K562 (cell line): Measurements from ENCODE around the gene ARPC2. TPM values are rescaled to one million over a fixed set of nuclear protein-coding genes. Genes with fewer than 3 reads are reported as not detected.

Experiments used
- ATAC-seq: fragments of 200-7000 bp; cut with Tn5 transposase; 3 replicates; pipeline ENCODE4 v1.9.1; 2020; ENCODE audit warnings: moderate library complexity
- BruUV-seq: library from RNA; stranded (reverse); fragments of 400-500 nt; replicated peaks from 2 replicates; lab custom pipeline; 2021; lab: Mats Ljungman, UMichigan
- CTCF ChIA-PET: fragments of 300-600 bp; formaldehyde crosslinking; extraction: SDS; loops from one replicate; lab custom pipeline; 2021; ENCODE audit warnings: low intra/inter-chr PET ratio; lab: Yijun Ruan, JAX
- POLR2A ChIA-PET: fragments of 300-600, 350-650 bp; sonication (Branson Sonifier 250); formaldehyde crosslinking; extraction: SDS; loops from one replicate; lab custom pipeline; 2021; ENCODE audit warnings: antibody characterized with exemption, inconsistent platforms; lab: Yijun Ruan, JAX
- DNase-seq, 4 experiments: peaks; one replicate each; pipeline versions ENCODE4 v3.0.0 to v3.0.0-alpha.2; 2011 to 2018; ENCODE audit warnings: low spot score in 3 of 4, mixed read lengths in 3 of 4; ENCODE audit errors: extremely low read depth in 1 of 4
- FAIRE-seq: peaks from 2 replicates; lab custom pipeline; 2011; peaks lifted over from hg19 to GRCh38; lab: Jason Lieb, UNC
- H2AFZ ChIP-seq: 2 replicates; pipeline ENCODE4 v1.6.0; 2011; ENCODE audit warnings: low read depth, low read length, control low read depth, inconsistent platforms
- H3K27ac ChIP-seq: fragments of 200-600 bp; 3 replicates; pipeline ENCODE4 v1.8.0; 2011; ENCODE audit warnings: low read depth, mild to moderate bottlenecking, control low read depth, inconsistent platforms, low read length, moderate library complexity, mixed read lengths; ENCODE audit errors: extremely low read depth
- H3K27me3 ChIP-seq, 2 experiments: fragments of 300-600 bp in 1 of 2; 2 replicates in 1 of 2; 3 replicates in 1 of 2; pipeline versions ENCODE4 v1.6.0 to v1.8.0; 2011; ENCODE audit warnings: inconsistent platforms in 2 of 2, low read length in 2 of 2, mild to moderate bottlenecking in 1 of 2, mixed read lengths in 1 of 2, moderate library complexity in 1 of 2; ENCODE audit not compliant: control insufficient read depth in 2 of 2, insufficient read depth in 2 of 2
- H3K36me3 ChIP-seq: fragments of 300-600 bp; 3 replicates; pipeline ENCODE4 v1.8.0; 2011; ENCODE audit warnings: mild to moderate bottlenecking, low read length, inconsistent platforms; ENCODE audit not compliant: control insufficient read depth, insufficient read depth
- H3K4me1 ChIP-seq, 2 experiments: fragments of 200-600 bp in 1 of 2; replicated peaks in 1 of 2; 2 replicates in 1 of 2; 3 replicates in 1 of 2; pipeline versions ENCODE4 v1.5.1 to v1.8.0; 2011; ENCODE audit warnings: inconsistent platforms in 2 of 2, low read length in 2 of 2, mild to moderate bottlenecking in 1 of 2, mixed read lengths in 1 of 2, moderate library complexity in 1 of 2; ENCODE audit not compliant: control insufficient read depth in 2 of 2, insufficient read depth in 2 of 2
- H3K4me2 ChIP-seq: 2 replicates; pipeline ENCODE4 v1.6.1; 2011; ENCODE audit warnings: low read length, control low read depth, inconsistent platforms, mixed read lengths; ENCODE audit not compliant: insufficient read depth
- H3K4me3 ChIP-seq: fragments of 200-600 bp; sonication (generic), shearing (Covaris generic); 2 replicates; pipeline ENCODE4 v1.5.1; 2016; ENCODE audit warnings: control low read depth, inconsistent platforms
- H3K79me2 ChIP-seq: fragments of 200-600 bp; 3 replicates; pipeline ENCODE4 v1.8.0; 2011; ENCODE audit warnings: low read length, inconsistent platforms; ENCODE audit not compliant: control insufficient read depth, insufficient read depth
- H3K9ac ChIP-seq, 2 experiments: 2 replicates each; pipeline versions ENCODE4 v1.6.0 to v1.6.1; 2011; ENCODE audit warnings: low read depth in 2 of 2, low read length in 2 of 2, control low read depth in 1 of 2, inconsistent platforms in 1 of 2, mild to moderate bottlenecking in 1 of 2, mixed read lengths in 1 of 2; ENCODE audit not compliant: insufficient read depth in 1 of 2
- H3K9me1 ChIP-seq: one replicate; pipeline ENCODE4 v1.6.0; 2011; ENCODE audit warnings: inconsistent platforms, mild to moderate bottlenecking, low read length, moderate library complexity; ENCODE audit not compliant: control insufficient read depth, insufficient read depth
- H3K9me3 ChIP-seq: replicated peaks from 2 replicates; pipeline ENCODE4 v1.5.1; 2011; ENCODE audit warnings: low read depth, low read length, inconsistent platforms; ENCODE audit not compliant: control insufficient read depth, insufficient read depth
- H4K20me1 ChIP-seq: replicated peaks from 2 replicates; pipeline ENCODE4 v1.6.1; 2011; ENCODE audit warnings: low read length, inconsistent platforms, mixed read lengths; ENCODE audit not compliant: control insufficient read depth, insufficient read depth
- BACH1 ChIP-seq: fragments of 200-800 bp; sonication (Bioruptor generic); IDR thresholded peaks from 2 replicates; pipeline ENCODE4 v1.6.1; 2016; ENCODE audit warnings: missing genetic modification characterization, missing compliant biosample characterization
- FOXJ3 ChIP-seq: sonication (generic); formaldehyde crosslinking; IDR thresholded peaks from 2 replicates; pipeline ENCODE4 v1.4.0; 2020; ENCODE audit warnings: mild to moderate bottlenecking, missing genetic modification reagents
- GATAD2B ChIP-seq: fragments of 450-650 bp; IDR thresholded peaks from 2 replicates; pipeline ENCODE4 v1.6.1; 2017; ENCODE audit warnings: mild to moderate bottlenecking, borderline replicate concordance
- KAT7 ChIP-seq: sonication (generic); formaldehyde crosslinking; IDR thresholded peaks from 2 replicates; pipeline ENCODE4 v1.8.0; 2022; ENCODE audit warnings: missing genetic modification reagents, mild to moderate bottlenecking, borderline replicate concordance
- MED1 ChIP-seq: sonication (generic); formaldehyde crosslinking; IDR thresholded peaks from 2 replicates; pipeline ENCODE4 v1.8.1; 2023; ENCODE audit warnings: missing genetic modification reagents, borderline replicate concordance
- RBFOX2 ChIP-seq: fragments of 200-400 bp; formaldehyde crosslinking; IDR thresholded peaks from 2 replicates; pipeline ENCODE4 v1.6.1; 2017; ENCODE audit warnings: low read depth, mild to moderate bottlenecking, low read length, moderate library complexity
- ZNF316 ChIP-seq: fragments of 450-650 bp; IDR thresholded peaks from 2 replicates; pipeline ENCODE4 v1.6.1; 2016
- ZNF444 ChIP-seq: fragments of 250-450 bp; sonication (Bioruptor Pico); IDR thresholded peaks from 2 replicates; pipeline ENCODE4 v1.4.0; 2020; ENCODE audit warnings: mild to moderate bottlenecking, moderate library complexity
- ZNF707 ChIP-seq: fragments of 250-450 bp; sonication (Bioruptor Pico); conservative IDR thresholded peaks from 2 replicates; pipeline ENCODE4 v1.8.0; 2022; ENCODE audit warnings: inconsistent platforms, mild to moderate bottlenecking, moderate library complexity
- WGBS: fragments of 100-300 bp; shearing (Covaris generic); methylation state at CpG from one replicate; pipeline ENCODE4 v1.1.6; 2016; ENCODE audit warnings: low coverage, mixed read lengths; ENCODE audit not compliant: insufficient coverage; ENCODE audit errors: missing lambda C conversion rate; 5-methylcytosine and 5-hydroxymethylcytosine counted together
- in situ Hi-C: fragments of 300-500 bp; cut with MboI; formaldehyde crosslinking; loops from 4 replicates; pipeline ENCODE4 v1.15.0; 2018; ENCODE audit warnings: inconsistent platforms, mixed read lengths
- intact Hi-C: fragments of 100-400 bp; cut with micrococcal nuclease; formaldehyde crosslinking; loops from 2 replicates; pipeline ENCODE4 v1.14.2; 2022
- polyA plus RNA-seq, 8 experiments: library from polyadenylated mRNA; depleted of rRNA in 4 of 8; stranded (reverse) in 5 of 8; unstranded in 3 of 8; fragments of >200 nt; fragmentation: Nextera tagmentation in 2 of 8; fragmentation: Illumina TruSeq in 1 of 8; extraction: Ambion mirVana in 2 of 8; extraction: Trizol in 1 of 8; gene quantifications; 2 replicates each; pipeline versions ENCODE4 v1.2.1 to v1.2.3, GENCODE V29; 2011 to 2014; ENCODE audit warnings: inconsistent platforms in 1 of 8, missing spikeins in 1 of 8
- total RNA-seq, 7 experiments: library from RNA; depleted of rRNA in 6 of 7; stranded (reverse); fragments of >200 nt in 6 of 7; fragmentation: Illumina TruSeq in 2 of 7; extraction: Trizol in 2 of 7; gene quantifications; 2 replicates each; pipeline versions ENCODE4 v1.2.1 to v1.2.3, GENCODE V29; 2011 to 2021; ENCODE audit warnings: low replicate concordance in 1 of 7
- TF ChIP-seq, protein P1 (sequence below): fragments of 450-650 bp; conservative IDR thresholded peaks from 2 replicates; pipeline ENCODE4 v1.6.1; 2016; ENCODE audit warnings: missing genetic modification characterization, low read depth, mild to moderate bottlenecking, missing compliant biosample characterization, moderate library complexity
- TF ChIP-seq, protein P2 (sequence below): sonication (generic); formaldehyde crosslinking; IDR thresholded peaks from 2 replicates; pipeline ENCODE4 v1.9.0; 2022; ENCODE audit warnings: mild to moderate bottlenecking, missing genetic modification reagents

Gene ARPC2
- total and polyA plus RNA-seq, 9 of the 15 experiments (the other 6 are each of a cell fraction or from before 2014, with no cell fraction given): 81.9 to 187 (median 103) TPM

DNA sequence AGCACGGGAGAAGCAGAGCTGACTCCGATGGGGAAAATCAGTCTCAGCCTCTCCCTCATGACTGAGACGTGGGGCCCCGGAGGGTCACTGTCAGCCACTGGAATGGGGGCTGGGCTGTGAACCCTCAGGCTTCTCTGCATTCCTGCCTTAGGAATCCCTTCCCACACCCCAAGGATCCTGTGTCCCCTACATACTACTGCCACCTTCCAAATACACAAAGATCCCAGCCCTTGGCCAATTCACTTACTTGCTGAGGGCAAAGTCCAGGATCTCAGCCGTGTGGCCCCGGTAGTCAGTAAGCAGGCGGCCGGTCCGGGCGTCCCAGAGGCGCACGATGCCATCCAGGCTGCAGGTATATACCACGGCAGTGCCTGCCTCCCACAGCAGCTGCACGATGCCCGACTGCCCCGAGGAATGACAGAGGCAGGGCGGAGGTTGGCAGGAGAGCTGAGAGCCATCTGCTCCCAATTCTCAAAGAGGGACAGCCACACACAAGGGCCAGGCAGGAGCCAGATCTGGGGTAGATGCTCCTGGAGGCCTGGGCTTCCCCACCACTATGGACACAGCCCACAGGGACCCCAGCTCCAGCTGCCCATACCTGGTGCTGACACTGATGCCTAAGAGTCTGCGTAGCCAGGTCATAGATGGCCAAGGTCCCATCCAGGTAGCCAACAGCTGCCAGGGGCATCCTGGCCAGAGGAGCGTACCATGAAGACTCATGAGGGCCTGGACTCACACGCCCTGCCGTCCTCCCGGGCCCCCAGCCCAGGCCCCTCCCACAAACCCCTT lies 48.0 kb downstream of the ARPC2 start:
- Histone ChIP-seq H3K27me3 (no peaks in the 10 kb centered on the region), H2AFZ (no peak overlapping the region), H3K9me3 (no peaks in the 10 kb centered on the region), H3K79me2 (peaks cover 11% of the 10 kb centered on the region), H3K4me3 (no peak overlapping the region), H3K4me1 (peaks cover 4 to 18% of the 10 kb centered on the region in 2 experiments; a peak in 3 of 5 replicates), H3K9ac (no peak overlapping the region; a peak in 1 of 4 replicates), H3K36me3 (peaks cover 39% of the 10 kb centered on the region; the same call in 2 of the 3 replicates), H3K9me1 (no peaks in the 10 kb centered on the region), H4K20me1 (0 out of 2 replicates have a peak, but pooled peaks cover 3% of the 10 kb centered on the region), H3K27ac (no peak overlapping the region), H3K4me2 (no peak overlapping the region)
- no peak for ATAC-seq
- TF ChIP-seq FOXJ3 (CRISPR knock-in tag) (no peak), RBFOX2 (peak; percentile 32; the same call in 1 of the 2 replicates)
- WGBS: 87% methylated on average over 15 of the region's 22 CpGs
- no peak for DNase-seq
- intact Hi-C loops: no loop called here
- in situ Hi-C loops: no loop called here
- no peak for FAIRE-seq
- ChIA-PET CTCF (no interaction called here), POLR2A (no interaction called here)
- no TSS peak for BruUV-seq

DNA sequence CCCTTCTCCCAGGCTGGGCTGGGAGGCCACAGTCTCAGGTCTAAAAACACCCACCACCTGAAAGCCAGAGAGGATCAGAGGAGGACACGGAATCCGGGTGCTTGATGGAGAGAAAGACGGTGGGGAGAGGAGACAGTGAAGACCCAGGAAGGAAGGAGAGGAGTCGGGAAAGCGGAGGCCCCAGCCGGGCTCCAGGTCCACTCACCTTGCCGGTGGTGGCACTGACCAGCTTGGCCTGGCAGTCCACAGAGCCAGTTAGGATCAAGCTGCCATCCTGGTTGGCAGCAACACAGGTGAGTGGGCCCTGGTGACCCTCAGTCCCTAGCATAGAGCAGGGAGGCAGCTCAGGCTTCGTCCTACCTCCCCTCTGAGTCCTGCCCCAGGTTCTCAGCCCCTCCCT lies 48.6 kb downstream of the ARPC2 start:
- Histone ChIP-seq H3K9me1 (no peaks in the 10 kb centered on the region), H3K9ac (no peak overlapping the region; a peak in 1 of 4 replicates), H3K79me2 (peaks cover 14% of the 10 kb centered on the region), H3K4me1 (peaks cover 4 to 18% of the 10 kb centered on the region in 2 experiments; a peak in 3 of 5 replicates), H3K27me3 (no peaks in the 10 kb centered on the region), H3K36me3 (peaks cover 39% of the 10 kb centered on the region; the same call in 2 of the 3 replicates), H3K4me2 (no peak overlapping the region), H3K9me3 (no peaks in the 10 kb centered on the region), H2AFZ (no peak overlapping the region), H3K27ac (no peak overlapping the region), H4K20me1 (0 out of 2 replicates have a peak, but pooled peaks cover 3% of the 10 kb centered on the region), H3K4me3 (no peak overlapping the region)
- intact Hi-C loops (no loop called here), in situ Hi-C loops (no loop called here)
- WGBS: 92% methylated on average over 5 of the region's 8 CpGs
- ChIA-PET CTCF (no interaction called here), POLR2A (interaction anchor here (0.6 kb wide), 3 partner anchors 8 to 130 kb away, joined by 3 read pairs; no protein-coding TSS in a partner anchor)
- ATAC-seq (no peak), DNase-seq (no peak), FAIRE-seq (no peak)
- TF ChIP-seq MED1 (CRISPR knock-in tag) (no peak), GATAD2B (no peak), KAT7 (CRISPR knock-in tag) (no peak), ZNF444 (CRISPR knock-in tag) (no peak), ZNF707 (CRISPR knock-in tag) (no peak), ZNF316 (no peak), BACH1 (tag) (no peak)
- TF ChIP-seq, protein P1, sequence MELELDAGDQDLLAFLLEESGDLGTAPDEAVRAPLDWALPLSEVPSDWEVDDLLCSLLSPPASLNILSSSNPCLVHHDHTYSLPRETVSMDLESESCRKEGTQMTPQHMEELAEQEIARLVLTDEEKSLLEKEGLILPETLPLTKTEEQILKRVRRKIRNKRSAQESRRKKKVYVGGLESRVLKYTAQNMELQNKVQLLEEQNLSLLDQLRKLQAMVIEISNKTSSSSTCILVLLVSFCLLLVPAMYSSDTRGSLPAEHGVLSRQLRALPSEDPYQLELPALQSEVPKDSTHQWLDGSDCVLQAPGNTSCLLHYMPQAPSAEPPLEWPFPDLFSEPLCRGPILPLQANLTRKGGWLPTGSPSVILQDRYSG (tag): no peak
- TF ChIP-seq, protein P2, sequence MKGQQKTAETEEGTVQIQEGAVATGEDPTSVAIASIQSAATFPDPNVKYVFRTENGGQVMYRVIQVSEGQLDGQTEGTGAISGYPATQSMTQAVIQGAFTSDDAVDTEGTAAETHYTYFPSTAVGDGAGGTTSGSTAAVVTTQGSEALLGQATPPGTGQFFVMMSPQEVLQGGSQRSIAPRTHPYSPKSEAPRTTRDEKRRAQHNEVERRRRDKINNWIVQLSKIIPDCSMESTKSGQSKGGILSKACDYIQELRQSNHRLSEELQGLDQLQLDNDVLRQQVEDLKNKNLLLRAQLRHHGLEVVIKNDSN (CRISPR knock-in tag): no peak
- BruUV-seq: no TSS peak
